NCI-H2227 treated with DMSO at 0.1 percent for 48 hours (cell line): ENCODE data around the gene CBL.

Experiments used
- DNase-seq: peaks from one replicate; lab custom pipeline; 2025; lab: John Stamatoyannopoulos, UW

CBL gene

DNA sequence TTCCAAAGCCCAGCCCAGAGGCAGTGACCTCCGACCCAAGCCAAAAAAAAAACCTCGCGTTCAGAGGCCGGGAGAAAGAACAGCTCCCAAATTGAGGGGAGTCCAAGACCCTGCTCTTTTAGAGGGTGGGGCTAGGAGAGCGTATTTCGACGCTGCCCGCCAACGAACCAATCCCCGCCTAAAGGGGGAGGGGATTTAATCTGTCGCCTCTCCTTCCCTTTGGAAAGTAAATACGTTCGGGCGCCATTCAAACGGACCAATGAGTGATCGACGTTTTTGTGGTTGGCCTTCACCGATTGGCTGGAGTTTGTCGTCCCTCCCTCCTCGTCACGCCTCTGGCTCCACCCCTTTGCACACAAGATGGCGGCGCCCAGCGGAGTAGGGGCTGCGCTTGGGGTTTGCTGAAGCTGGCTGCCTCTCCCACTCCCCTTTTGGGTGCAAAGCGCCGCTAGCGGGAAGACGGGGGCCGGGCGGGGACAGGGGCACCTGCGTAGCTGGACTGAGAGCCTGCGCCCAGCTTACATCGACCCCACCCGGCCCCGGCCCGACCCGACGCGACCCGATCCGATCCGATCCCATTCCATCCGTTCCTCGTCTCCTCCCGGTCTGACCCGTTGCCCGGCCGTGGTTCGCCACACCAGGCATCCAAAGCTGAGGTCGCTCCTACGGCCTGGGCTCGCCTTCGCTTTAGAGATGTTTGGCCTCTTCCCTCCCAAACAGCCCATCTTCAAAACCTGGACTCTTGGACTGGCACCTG lies 128.2 kb downstream of the CBL start, which contains the start of gene RNF26:
Gene RNF26, plus strand, starts transcription at position 354 of the 757 bp plus-strand sequence. CDS start 596 bp downstream, outside the sequence.
- DNase-seq: peak; percentile 89

DNA sequence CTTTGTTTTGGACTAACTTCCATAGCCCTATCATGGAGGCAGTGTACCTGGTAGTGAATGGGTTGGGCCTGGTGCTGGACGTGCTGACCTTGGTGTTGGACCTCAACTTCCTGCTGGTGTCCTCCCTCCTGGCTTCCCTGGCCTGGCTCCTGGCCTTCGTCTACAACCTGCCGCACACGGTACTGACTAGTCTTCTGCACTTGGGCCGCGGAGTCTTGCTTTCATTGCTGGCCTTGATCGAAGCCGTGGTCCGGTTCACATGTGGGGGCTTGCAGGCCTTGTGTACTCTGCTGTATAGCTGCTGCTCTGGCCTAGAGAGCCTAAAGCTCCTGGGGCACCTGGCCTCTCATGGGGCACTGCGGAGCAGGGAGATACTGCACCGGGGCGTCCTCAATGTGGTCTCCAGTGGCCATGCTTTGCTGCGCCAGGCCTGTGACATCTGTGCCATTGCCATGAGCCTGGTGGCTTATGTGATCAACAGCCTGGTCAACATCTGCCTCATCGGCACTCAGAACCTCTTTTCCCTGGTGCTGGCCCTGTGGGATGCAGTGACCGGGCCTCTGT lies 129.0 kb downstream of the CBL start:
- DNase-seq: no peak

DNA sequence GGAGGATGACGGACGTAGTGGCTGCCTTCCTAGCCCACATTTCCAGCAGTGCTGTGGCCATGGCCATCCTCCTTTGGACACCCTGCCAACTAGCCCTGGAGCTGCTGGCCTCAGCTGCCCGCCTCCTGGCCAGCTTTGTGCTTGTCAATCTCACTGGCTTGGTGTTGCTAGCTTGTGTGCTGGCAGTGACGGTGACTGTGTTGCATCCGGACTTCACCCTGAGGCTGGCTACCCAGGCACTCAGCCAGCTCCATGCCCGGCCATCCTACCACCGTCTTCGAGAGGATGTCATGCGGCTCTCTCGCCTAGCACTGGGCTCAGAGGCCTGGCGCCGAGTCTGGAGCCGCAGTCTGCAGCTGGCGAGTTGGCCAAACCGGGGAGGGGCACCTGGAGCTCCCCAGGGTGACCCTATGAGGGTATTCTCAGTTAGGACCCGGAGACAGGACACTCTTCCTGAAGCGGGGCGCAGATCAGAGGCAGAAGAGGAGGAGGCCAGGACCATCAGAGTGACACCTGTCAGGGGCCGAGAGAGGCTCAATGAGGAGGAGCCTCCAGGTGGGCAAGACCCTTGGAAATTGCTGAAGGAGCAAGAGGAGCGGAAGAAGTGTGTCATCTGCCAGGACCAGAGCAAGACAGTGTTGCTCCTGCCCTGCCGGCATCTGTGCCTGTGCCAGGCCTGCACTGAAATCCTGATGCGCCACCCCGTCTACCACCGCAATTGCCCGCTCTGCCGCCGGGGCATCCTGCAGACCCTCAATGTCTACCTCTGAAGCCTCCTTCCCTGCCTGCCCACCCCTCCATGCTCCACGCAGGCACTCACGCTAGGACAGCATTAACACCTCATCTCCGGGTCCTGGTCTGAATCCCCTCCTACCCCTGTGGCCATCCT lies 129.8 kb downstream of the CBL start:
- DNase-seq: no peak

DNA sequence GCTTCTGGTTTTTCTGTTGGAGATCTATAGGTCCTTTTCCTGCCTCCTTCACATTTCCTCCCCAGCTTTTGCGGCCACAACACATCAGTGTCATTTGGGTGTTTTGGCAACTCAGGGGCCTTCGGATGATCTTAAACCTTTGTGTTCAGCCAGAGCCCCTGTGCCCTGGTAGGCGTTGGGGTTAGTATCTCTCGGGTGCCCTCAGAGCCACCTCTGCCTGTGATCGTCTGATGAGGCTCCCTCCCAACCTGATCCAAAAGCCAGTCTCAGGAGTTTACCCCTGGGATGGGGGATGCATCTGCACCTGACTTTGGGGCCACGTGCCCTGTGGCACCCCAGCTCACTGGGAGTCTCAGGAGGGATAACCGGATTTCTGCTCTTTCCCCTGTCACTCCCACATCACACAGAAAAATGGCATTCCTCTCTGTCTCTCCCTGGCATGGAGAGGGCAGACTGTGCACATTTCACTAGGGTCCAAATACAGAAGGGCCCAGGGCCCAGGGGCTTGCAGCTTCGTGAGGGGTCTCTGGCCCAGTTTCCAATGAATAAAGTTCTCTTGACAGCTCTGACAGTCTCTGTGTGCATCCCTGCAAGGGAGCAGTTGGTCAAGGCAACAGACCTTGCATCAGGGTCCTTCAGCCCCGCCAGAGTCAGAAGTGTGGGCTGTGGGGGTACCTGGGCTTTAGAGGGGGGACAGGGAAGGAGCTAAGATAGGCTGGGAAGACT lies 130.8 kb downstream of the CBL start:
- DNase-seq: no peak

DNA sequence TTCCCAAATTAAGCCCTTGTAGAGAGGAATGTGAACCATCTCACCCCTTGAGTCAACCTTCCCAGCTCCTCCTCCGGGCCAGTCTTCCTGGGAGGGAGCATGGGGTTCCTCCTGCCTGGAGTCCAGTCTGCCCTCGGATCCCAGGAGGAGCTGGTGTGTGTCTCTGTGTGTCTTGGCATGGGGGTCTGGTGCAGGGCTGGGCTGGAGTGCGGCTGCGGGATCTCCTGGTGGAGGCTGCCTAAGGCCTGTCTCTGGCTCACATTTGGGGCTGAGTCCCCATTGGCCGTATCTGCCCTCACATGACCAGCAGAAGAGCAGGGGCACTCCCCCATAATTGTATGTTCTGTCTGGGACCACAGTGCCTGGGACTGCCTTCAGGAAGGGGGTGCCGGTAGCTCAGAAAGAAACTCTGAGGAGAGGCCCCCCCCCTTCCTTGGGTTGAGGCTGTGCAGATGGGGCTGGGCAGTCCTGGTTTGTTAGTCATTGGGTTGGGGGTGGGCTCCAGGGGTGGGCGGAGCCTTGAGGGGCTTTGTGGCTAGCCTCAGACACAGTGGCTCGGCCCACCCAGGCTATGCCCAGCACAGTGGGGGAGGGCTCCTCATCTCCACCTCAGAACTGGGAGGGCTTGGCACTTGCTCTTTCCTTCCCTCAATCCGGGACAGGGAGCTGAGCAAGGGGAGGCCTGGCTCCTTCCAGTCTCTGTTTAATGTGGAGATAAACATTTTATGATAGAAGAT lies 131.6 kb downstream of the CBL start:
- DNase-seq: no peak

DNA sequence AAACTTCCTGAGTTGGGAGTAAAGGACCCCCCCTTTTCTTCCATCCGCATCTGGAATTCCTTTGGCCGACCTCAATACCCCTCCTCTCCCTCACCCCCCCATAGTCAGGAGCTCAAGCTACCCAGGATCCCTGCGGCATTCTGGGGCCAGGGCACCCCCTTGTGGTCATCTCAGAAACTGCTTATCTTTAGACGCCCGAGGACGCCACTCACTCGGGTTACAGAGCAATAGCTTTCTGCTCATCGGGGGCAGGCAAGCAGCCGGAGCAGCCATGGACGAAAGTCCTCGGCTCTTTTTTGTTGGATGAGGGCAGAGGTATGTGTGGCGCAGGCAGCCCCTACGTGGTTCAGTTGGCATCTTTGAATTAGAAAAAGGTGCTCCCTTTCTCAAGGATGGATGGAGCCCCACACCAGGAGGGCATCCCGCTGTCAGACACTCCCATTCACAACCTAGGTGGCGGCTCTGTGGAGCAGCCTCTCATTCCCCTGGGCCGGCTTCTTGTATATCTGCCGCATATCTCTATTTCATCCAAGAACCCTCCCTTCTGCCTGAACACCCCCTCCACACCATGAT lies 132.3 kb downstream of the CBL start:
- DNase-seq: peak; percentile 15

DNA sequence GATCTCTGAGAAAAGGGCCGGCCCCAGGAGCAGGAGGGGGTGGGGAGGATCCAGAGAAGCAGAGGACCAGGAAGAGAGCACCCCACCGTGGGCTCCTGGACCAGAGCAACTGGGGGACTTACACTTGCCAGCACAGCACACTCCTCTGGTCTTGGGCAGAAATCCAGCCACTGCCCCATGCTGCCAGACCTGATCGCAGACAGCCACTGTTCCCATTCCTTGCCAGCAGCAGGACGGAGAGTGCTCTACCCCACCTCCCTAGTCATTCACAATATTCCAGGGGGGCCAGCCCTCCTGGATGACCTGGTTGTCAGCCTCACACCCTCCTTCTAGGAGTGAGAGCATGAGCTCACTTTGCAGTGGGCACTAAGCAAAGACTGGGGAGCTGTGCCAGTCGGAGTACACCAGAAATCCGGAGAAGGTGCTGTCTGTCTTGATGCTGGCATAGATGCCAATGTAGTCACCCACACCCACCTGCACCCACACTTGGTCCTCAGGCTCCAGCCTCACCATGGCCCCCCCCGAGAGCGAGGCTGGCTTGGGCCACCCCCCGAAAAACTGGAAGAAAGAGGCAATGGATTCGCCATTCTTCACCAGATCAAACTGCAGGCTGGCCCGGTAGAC lies 132.9 kb downstream of the CBL start:
- no peak for DNase-seq

DNA sequence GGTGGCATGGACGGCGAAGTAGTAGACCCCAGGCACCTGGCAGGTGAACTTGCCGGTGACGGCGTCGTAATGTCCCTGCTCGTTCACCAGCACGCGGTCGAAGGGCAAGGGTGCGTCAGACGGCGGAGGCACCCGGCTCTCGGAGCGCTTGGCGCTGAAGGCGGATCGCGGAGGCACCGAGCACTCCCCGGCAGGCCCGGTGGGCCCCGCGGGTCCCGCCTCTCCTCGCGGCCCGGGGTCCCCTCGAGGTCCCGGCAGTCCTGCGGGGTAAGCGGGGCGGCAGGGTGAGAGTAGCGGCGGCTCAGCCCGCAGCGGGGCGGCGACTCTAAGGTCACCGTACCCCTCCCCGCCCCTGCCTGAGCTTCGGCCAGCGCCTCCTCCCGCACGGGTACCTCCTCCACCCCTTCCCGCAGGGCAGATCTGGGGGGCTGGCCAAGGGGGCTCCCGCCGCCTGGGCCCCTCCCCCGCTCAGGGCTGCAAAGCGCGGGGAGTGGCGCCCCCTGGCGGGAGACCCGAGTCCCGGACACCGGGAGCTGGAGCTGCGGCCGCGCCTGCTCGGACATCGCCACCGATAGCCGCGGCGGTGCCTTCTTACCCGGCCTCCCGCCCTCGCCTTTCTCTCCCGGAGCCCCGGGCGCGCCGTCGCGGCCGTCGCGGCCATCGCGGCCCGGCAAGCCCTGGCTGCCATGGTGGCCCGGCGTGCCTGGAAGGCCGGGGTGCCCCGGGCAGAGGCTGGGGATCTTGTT lies 133.6 kb downstream of the CBL start:
- no peak for DNase-seq

DNA sequence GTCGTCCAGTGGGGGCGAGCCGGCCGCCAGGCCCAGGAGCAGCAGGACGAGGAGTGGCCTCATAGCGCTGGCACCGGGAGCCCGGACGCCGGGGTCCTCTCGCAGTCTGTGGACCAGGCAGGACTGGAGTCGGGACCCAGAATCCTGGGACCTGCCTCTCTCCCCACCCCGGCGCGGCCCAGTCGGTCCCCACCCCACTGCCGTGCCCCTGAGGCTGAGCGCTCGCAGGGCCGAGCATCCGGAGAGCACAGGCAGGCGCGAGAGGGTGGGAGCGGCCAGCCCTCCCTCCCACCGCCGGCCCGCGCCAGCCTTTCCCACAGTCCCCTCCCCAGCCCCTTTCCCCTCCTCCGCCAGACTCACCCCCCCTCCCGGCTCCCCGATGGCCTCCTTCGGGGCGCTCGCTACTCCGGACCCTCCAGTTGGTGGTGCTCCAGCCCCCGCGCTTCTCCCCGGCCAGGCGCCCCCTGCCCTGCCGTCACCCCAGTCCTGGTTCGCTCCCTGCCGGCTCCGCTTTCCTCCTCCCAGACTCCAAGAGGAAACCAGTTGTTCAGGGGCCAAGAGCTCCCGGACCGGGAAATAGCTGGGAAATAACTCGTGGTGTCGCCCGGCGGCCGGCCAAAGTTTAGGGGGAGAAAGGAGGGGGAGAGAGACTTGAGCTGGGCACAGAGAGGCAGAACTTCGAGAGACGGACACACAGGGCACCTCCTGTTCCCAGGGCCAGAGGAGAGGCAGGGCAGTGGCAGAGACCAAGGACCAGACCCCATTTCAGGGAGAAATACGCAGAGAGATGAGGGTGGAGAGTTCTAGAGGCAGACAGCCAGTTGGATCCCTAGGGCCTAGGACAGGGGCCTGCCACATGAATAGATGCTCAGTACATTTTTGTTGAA lies 134.4 kb downstream of the CBL start, which contains the start of gene C1QTNF5:
Gene C1QTNF5, minus strand, starts transcription at position 549 of the 887 bp plus-strand sequence. Its CDS starts 486 bp downstream, at position 63.
- DNase-seq: no peak

DNA sequence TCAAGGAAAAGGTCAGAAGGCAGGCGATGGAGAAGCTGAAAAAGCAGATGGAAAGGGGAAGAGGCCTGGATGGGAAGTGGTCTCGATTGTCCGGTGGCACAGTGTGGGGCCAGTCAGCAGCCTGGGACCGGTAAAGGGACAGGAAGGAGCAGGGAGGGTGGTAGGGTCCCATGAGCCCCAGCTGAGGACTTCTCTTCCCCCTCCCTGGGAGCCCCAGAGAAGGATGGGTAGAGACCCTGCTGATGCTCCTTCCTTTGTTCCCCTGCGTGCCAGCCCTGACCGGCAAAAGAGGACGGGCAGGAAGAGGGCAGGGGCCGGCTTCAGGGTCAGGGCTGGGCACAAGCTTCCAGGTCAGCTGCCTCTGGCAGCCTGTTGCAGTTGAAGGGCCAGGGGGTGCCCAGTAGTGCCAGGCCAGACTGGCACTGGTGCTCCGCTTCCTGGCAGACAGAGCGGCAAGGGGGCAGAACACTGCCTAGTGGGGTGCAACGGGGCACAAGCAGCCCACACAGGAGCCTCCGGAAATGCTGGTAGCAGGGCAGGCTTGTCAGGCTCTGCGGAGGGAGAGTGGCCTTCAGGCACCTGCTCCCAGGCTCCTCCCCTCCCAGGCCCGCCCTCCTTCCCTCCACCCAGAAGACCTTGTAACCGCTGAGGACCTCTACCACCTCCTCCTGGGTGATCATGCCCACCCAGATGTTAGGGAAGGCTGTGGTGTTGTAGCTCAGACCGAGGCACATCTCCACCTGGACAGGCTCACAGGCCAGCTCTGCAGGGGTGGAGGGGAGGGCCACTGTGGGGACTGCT lies 135.3 kb downstream of the CBL start:
- no peak for DNase-seq

DNA sequence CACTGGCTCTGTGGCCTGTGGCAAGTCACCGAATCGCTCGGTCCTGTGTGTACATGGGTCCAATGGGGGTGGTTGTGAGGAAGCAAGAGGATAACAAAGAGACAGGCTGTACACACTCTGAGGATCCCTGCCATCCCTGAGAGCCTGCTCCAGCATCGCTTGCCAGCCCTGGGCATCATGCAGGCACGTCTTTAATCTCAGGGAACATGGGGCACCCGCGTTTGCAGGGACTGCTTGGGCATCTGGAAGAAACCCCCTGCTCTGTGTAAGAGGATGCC lies 135.8 kb downstream of the CBL start:
- DNase-seq: no peak

DNA sequence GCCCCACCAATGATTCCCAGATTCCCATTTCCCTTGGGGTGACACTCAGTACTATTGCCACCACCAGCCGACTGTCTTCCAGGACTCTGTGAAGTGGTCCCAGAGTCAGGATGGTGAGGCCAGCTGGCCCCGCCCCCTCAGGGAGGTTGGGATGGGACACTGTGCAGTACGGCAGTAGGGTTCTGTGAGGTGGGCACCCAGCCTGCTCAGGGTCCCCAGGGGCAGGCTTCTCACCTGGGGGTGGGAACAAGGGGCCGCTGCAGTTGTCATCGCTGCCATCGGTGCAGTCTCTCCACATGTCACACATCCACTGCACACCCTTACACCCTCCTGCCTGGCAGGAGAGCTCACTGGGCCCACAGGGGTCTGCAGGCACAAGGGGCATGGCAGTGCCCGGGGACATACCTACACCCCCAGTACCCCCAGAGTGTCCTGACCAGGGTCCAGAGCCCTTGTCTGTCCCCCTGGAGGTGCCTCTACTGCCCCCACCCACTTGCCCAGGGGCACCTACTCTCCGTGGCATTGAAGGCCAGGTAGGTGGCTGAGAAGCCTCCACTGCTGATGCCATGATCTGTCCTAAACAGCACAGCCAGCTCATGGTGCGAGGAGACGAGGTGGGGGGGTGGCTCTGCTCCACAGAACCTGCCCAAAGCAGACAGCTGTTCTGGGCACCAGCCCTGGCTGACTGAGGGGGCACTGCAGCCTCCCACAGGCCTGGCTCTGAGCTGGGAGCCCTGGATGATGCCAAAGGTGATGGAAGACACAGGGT lies 136.4 kb downstream of the CBL start:
- DNase-seq: no peak

DNA sequence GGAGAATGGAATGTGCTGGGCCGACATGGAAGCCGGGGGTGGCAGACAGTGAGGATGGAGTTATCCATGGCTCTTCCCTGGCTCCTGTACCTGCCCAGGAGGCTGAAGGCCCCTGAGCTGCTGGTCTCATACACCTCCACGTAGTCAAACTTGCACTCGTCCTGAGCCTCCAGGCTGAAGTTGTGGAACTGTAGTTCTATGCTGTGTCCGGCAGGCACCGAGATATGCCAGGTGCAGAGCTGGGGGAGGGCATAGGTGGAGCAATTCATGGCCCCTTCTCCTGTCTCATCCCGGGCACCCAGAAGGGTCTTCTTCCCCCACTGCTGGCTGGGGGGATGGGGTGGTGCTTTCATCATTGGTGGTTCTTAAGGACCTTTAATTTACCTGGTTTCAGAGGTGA lies 137.6 kb downstream of the CBL start:
- DNase-seq: no peak

DNA sequence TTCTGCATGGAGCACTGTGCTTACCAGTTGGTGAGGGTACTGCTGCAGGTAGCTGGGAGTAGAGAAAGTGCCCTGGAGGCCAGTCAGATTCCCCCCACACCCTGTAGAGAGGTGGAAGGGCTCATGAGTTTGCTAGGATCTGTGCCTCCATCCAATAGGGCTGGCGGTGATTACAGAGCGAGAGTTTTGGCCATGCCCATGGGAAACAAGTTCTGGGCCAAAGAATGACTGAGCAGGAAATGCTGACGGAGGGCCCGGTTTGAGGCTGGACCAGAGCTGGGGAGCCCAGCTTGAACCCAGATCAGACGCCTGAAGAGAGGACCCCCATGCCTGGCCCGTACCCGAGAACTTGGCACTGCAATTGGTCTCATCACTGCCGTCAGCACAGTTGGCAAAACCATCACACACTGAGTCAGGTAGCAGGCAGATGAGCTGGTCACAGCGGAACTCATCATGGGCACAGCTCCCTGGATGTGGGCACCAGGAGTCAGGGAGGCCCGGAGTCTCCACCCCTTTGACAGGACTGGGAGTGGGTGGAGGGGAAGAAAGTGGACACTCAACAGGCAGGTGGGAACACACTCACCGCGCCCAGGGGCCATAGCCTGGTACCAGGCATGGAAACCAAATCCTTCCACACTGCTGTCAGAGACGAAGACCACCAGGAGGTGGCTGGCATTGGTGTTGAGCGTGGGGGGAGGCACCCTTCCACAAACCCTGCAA lies 138.3 kb downstream of the CBL start:
- DNase-seq: no peak

DNA sequence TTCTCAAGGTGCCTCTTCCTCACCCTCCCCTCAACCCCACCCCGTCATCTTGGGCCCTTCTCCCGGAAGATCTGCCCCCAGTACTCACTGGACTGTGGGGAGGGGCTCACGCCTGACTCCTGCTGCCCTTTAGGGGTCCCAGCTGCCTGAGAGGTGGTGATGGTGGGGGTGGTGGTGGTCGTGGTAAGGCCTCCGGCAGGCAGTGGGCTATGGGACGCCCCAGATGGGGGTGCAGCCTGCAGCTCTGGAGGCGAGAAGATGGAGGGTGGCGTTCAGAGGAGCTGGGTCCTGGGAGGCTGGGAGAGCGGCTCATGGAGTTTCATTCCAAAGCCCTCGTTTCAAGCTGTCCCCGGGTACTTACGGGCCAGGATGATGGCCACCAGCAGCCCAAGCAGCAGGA lies 139.5 kb downstream of the CBL start:
- no peak for DNase-seq

DNA sequence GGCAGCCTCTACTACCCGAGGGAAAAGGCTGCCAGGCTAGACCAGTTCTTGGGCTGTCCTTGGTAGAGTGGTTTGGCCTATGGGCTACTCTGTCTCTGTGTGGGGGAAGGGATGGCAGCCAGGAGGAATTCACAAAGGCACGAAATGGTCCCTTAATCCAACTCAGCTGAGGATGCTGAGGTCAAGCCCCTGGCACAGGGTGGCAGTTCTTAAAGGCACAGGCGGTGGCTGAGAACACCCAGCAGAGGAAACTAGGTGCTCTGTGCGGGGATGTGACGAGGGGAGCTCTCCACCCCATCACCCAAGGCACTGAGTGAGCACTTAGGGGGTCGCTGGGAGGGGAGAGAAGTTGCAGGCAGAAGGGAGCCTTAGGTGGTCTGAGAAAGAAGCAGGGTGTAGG lies 140.5 kb downstream of the CBL start, which contains the start of gene MFRP:
Gene MFRP, minus strand, starts transcription at position 101 of the 400 bp plus-strand sequence. CDS start 192 bp downstream, outside the sequence.
- no peak for DNase-seq

DNA sequence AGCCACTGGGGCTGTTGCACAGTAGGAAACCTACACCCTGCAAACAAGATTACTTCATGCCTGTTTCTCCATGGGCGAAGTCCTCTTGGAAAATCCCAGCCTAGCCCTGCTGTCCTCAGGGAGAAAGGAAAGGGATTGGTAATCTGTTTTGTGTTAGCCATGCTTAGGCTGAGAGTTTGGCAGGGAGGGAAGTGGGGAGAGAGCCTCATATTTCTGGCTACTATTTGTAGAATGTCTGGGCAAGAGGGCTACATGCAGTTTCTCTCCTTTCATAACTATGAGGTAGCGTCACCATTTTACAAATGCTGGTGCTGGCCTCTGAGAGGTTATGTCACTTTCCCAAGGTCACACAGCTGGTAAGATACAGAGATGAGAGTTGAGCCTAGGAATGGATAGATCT lies 141.1 kb downstream of the CBL start:
- no peak for DNase-seq
